ENCODE data around the gene FAM174C.

Gene FAM174C

DNA sequence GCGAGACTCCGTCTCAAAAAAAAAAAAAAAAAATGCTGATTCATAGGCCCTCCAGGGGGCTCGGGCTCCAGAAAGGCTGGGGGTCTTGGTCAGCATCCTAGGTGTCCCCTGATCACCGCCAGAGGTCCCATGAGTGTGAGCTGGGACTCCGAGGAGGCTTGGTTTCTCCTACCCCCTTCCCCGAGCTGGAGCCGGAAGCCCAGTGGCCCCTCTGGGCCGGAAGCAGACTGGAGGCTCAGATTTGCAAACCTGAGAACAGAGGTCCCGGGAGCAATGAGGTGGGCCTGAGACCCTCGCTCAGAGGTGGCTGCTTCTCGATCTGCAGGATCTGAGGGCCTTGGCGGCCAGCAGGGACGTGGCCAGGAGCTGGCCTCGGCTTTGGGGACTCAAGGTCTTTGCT is 51.8 kb downstream of the FAM174C start:
- DNase-seq = no peak
